Neutrophil (primary cell): ENCODE measurements around the gene DPYD.

ENCODE experiments used
- H3K27ac ChIP-seq: fragments of 200-600 bp; sonication (generic); 2 replicates; pipeline ENCODE4 v1.5.1; 2016; ENCODE audit warnings: mild to moderate bottlenecking, moderate library complexity
- H3K27me3 ChIP-seq: fragments of 200-600 bp; sonication (generic); 2 replicates; pipeline ENCODE4 v1.6.0; 2016; ENCODE audit warnings: mild to moderate bottlenecking
- H3K36me3 ChIP-seq: fragments of 200-600 bp; sonication (generic); 2 replicates; pipeline ENCODE4 v1.5.1; 2017
- H3K4me1 ChIP-seq, 2 experiments: fragments of 200-600 bp in 1 of 2; sonication (generic) in 1 of 2; 1 replicate in 1 of 2; 2 replicates in 1 of 2; pipeline versions ENCODE4 v1.5.1 to v1.6.1; 2013 to 2016; ENCODE audit warnings: low read depth in 1 of 2, low read length in 1 of 2, mild to moderate bottlenecking in 1 of 2, moderate library complexity in 1 of 2; ENCODE audit not compliant: control insufficient read depth in 1 of 2, insufficient read depth in 1 of 2
- H3K4me3 ChIP-seq, 2 experiments: fragments of 200-600 bp in 1 of 2; sonication (generic) in 1 of 2; 1 replicate in 1 of 2; 2 replicates in 1 of 2; pipeline ENCODE4 v1.5.1; 2013 to 2016; ENCODE audit warnings: low read depth in 1 of 2, low read length in 1 of 2, mild to moderate bottlenecking in 1 of 2, moderate library complexity in 1 of 2
- H3K9me3 ChIP-seq: fragments of 200-600 bp; sonication (generic); 2 replicates; pipeline ENCODE4 v1.5.1; 2016
- CTCF ChIP-seq: fragments of 200-600 bp; sonication (generic); IDR thresholded peaks from 2 replicates; pipeline ENCODE4 v1.5.1; 2016; ENCODE audit warnings: antibody characterized with exemption

DPYD gene

GRCh38 chr1:97925151-97925550, 4.3 kb upstream of the DPYD start:
- Histone ChIP-seq H3K4me3 (no peak overlapping the region), H3K9me3 (no peaks in the 10 kb centered on the region), H3K27ac (no peak overlapping the region), H3K36me3 (no peaks in the 10 kb centered on the region), H3K27me3 (no peaks in the 10 kb centered on the region), H3K4me1 (peaks cover 9% of the 10 kb centered on the region in 2 experiments)
- TF ChIP-seq CTCF: no peak

- Histone ChIP-seq H3K4me3 (no peak overlapping the region), H3K36me3 (peaks cover 3% of the 10 kb centered on the region), H3K27me3 (no peaks in the 10 kb centered on the region), H3K9me3 (no peaks in the 10 kb centered on the region), H3K27ac (no peak overlapping the region), H3K4me1 (peaks cover 21% of the 10 kb centered on the region in 2 experiments)
- no peak for TF ChIP-seq CTCF
These were observed 3.0 kb upstream of the DPYD start for GRCh38 chr1:97923811-97924210.

GRCh38 chr1:97920276-97920831, 480 bp downstream of the DPYD start:
- no peak for TF ChIP-seq CTCF

GRCh38 chr1:97919585-97920261, 1.1 kb downstream of the DPYD start:
- Histone ChIP-seq H3K27ac (peak overlapping the region; percentile 94), H3K36me3 (peaks cover 3% of the 10 kb centered on the region), H3K4me1 (peaks cover 39 to 51% of the 10 kb centered on the region in 2 experiments), H3K4me3 (peak overlapping the region; percentile 77 to 89), H3K9me3 (no peaks in the 10 kb centered on the region), H3K27me3 (no peaks in the 10 kb centered on the region)
- TF ChIP-seq CTCF: no peak

More at GRCh38 chr1:97920276-97920831, 480 bp downstream of the DPYD start:
- Histone ChIP-seq H3K27me3 (no peaks in the 10 kb centered on the region), H3K27ac (peak overlapping the region; percentile 94), H3K4me1 (peaks cover 39 to 51% of the 10 kb centered on the region in 2 experiments), H3K36me3 (peaks cover 3% of the 10 kb centered on the region), H3K9me3 (no peaks in the 10 kb centered on the region), H3K4me3 (peak overlapping the region; percentile 77 to 89)

- no peaks in the 10 kb centered on the region for H3K9me3 ChIP-seq
- H3K36me3 ChIP-seq: peaks cover 3% of the 10 kb centered on the region
- no peak for TF ChIP-seq CTCF
- peaks cover 39 to 51% of the 10 kb centered on the region in 2 experiments for H3K4me1 ChIP-seq
- peak overlapping the region; percentile 77 to 89 for H3K4me3 ChIP-seq
- no peaks in the 10 kb centered on the region for H3K27me3 ChIP-seq
- peak overlapping the region; percentile 94 for H3K27ac ChIP-seq
These were observed 1.9 kb downstream of the DPYD start for GRCh38 chr1:97918961-97919360.
